GM18907 (cell line): Measurements from ENCODE around the gene OAS2.
A peak's percentile ranks its signal among the peaks of the same experiment; 100 is the strongest.

Source experiments
- ATAC-seq: cut with Tn5 transposase; IDR thresholded peaks from one replicate; pipeline ENCODE4 v1.9.1; 2021; ENCODE audit warnings: mild to moderate bottlenecking, moderate library complexity; ENCODE audit not compliant: unreplicated experiment

Gene OAS2, protein sequence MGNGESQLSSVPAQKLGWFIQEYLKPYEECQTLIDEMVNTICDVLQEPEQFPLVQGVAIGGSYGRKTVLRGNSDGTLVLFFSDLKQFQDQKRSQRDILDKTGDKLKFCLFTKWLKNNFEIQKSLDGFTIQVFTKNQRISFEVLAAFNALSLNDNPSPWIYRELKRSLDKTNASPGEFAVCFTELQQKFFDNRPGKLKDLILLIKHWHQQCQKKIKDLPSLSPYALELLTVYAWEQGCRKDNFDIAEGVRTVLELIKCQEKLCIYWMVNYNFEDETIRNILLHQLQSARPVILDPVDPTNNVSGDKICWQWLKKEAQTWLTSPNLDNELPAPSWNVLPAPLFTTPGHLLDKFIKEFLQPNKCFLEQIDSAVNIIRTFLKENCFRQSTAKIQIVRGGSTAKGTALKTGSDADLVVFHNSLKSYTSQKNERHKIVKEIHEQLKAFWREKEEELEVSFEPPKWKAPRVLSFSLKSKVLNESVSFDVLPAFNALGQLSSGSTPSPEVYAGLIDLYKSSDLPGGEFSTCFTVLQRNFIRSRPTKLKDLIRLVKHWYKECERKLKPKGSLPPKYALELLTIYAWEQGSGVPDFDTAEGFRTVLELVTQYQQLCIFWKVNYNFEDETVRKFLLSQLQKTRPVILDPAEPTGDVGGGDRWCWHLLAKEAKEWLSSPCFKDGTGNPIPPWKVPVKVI

DNA sequence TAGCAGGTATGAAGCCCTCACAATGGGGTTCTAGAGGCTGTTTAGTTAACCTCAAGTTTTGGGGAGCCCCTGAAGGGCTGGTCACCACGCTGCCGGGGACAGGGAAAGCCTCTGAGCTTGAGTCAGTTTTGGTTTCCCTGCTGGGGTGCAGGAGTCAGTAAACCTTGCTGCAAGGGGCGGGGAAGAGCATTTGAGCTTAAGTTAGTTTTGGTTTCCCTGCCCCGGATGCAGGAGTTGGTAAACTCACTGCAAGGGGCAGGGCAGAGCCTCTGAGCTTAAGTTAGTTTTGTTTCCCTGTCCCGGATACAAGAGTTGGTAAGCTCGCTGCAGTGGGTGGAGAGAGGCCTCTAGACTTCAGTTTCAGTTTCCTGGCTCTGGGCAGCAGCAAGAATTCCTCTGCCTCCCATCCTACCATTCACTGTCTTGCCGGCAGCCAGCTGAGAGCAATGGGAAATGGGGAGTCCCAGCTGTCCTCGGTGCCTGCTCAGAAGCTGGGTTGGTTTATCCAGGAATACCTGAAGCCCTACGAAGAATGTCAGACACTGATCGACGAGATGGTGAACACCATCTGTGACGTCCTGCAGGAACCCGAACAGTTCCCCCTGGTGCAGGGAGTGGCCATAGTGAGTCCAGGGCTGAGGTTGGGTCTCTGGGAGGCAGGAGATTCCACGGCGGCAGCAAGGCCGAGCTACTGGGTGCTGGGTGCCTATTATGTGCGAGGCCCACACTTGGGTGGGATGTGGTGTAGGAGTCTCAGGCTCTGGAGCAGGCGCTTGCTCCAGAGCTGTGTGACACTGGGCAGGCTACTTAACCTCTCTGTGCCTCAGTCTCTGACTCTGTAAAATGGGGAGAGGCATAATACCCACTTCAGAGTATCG is at the start of gene OAS2:
OAS2 (plus strand) TSS at position 357 of the 878 bp plus-strand sequence; CDS start at position 447, 90 bp downstream.
- peak; percentile 93 for ATAC-seq

DNA sequence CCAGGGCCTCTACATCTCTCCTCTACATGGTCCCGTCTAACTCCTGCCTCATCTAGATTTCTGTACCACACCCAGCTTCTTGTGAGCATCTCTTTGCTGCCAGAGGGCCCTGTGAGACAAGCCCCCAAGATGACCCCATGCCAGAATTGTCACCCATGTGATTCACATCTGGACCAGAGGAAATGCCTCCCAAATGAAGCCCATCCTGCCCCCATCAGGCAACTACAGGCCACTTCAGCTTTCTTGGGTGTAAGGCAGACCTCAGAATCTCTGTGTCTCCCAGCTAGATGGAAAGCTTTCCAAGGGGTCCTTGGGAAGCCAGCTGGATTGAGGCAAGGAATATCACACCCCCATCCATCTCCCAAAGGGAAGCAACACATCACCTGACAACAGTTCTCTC is 49.3 kb upstream of the OAS2 start:
- no peak for ATAC-seq

DNA sequence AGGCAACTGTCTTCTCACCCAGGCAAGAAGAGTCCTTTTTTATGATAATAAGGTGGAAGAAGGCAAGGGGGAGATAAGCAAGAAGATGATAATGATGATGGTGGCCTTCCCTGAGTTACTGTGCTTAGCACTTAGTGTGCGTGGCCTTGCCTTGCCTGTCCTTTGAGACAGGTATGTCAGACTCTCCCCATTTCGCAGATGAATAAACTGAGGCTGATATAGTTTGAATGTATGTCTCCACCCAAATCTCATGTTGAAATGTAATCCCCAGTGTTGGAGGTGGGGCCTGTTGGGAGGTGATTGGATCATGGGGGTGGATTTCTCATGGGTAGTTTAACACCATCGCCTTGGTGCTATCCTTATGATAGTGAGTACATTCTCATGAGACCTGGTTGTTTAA is 48.6 kb upstream of the OAS2 start:
- ATAC-seq = no peak

DNA sequence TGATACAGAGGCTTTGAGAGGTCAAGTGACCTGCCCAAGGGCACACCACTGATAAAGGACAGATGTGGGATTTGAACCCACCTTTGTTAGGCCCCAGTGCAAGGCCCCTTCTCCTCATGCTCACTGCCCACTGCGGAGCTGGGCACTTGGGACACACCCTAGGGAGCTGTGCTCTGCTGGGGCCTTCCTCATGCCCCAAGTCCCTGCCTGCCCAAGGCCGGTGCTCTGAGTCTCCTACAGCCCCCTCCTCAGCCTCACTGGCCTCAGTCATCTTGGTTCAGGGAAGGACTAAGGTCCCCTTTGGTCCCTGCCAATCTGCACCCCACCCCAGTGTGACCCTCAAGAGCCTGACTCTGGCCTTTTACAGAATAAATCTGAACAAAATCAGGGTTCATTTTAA is 48.0 kb upstream of the OAS2 start:
- no peak for ATAC-seq

DNA sequence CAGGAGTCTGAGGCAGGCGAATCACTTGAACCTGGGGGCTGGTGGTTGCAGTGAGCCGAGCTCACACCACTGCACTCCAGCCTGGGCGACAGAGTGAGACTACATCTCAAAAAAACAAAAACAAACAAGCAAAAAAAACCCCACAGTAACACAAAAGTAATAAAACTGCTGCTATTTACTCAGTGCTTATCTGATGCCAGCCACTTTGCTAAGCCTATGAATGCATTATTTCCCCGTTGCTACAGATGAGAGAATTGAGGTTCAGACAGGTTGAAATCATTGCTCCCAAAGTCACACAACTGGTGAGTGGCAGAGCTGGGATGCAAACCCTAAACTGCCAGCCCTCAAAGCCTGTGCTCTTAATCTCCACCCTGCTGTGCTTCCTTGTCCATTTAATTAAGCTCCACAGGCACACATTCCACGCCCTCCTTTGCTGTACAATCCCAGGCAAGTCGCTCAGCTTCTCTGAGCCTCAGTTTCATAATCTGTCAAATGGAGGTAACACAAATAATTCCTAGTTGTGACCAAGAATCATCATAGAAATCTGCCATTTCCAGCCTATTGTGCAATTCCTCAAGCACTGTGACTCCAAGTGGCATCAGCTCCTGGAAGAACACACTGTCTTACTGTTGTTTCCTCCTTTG is 45.7 kb upstream of the OAS2 start:
- no peak for ATAC-seq

DNA sequence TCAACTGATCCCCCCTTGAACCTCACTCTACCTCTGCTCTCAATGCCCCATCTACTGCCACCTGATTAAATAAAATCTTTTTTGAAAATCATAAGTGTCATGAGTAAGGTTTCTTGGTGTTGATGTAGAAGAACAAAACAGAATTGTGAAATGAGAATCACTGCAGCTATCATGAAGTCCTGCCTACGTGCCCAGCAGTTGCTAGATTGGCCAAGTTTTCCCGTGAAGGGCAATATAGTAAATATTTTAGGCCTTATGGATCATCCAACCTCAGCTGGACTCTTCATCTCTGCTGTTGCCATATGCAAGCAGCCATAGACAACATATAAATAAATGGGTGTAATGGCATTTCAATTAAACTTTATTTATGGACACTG is 45.2 kb upstream of the OAS2 start:
- ATAC-seq = no peak

DNA sequence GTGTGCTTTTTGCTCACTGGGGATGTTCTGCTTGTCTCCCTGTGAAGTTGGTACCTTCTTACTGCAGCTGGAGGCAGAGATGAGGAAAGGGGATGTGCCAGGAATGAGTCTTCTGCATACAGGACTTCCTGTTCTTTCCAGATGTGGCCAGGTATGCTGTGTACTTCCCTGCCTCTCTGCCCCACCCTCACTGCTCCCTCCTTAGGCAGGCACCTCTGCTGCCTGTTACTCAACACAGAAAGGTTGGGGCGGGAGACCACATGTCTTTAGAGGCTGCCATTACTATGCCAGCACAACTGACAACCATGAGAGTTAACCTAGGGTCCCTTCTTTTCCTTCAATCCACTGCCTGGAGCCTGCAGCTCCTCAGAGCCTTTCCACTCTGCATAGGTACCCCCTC is 42.1 kb upstream of the OAS2 start:
- no peak for ATAC-seq

DNA sequence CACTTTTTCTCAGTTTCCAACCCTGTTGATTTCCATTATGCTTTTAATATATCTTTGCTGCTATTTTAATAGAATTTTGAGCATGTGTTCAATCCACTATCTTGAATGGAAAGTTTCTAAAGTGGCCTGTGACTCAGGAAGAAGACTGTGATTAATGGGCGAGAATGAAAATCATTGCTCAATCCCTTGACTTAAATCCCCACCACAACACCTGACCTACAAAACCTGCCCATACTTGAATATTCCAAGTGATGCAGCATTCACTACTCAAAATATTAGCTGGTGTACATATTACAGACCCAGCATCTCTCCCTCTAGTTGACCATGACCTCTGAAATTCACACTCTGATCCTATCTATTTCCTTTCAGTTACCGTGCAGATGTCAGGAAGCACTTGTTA is 41.4 kb upstream of the OAS2 start:
- ATAC-seq = no peak

DNA sequence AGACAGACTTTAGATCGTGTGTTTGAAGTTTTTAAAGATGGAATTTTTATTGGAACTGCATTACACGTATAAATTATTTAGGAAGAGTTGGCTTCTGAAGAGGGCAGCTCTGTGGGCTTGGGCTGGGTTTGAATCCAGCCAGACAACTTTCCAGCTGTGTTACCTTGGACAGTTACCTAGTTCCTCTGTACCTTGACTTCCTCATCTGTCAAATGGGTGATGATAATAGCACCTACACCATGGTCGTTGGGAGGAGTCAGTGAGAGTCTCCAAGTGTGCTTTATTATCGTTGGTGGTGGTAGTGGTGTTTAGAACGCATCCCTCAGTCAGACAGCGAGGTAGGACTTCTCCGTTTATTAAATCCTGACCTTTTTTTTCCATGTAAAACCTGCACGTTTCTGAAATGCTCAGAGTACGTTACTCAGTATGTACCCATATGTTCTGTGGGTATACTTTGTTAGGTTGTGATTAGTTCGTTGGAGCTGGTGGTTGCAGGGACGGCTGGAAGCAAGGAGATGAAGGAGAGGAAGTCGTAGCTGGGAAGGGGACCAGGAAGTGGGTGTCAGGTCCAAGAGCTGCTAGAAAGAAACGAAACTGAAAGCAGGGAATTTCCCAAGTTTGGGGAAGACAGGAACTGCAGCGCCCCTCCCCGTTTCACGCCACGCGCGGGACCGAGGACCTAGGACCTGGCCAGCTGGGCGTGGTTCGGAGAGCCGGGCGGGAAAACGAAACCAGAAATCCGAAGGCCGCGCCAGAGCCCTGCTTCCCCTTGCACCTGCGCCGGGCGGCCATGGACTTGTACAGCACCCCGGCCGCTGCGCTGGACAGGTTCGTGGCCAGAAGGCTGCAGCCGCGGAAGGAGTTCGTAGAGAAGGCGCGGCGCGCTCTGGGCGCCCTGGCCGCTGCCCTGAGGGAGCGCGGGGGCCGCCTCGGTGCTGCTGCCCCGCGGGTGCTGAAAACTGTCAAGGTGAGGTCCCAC is 40.3 kb upstream of the OAS2 start, which contains the start of gene OAS3:
OAS3 (plus strand) TSS at position 734 of the 979 bp plus-strand sequence; CDS start at position 791, 57 bp downstream.
- ATAC-seq = peak; percentile 36

DNA sequence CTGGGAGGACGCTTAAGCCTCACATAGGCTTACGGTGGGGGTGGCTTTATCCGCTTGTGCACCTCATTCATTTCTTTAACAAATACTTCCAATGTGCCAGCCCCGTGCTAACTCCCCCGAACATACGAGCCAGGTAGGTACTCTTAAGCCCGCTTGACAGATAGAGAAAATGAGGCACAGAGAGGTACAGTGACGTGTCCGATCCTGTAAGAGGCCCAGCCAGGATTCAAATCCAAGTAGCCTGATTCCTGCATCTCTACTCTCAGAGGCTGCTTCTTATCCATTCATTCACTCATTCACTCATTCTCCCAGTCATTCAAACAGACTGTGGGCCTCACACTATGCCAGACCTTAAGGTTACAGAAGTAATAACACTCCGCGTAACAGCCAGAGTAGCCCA is 39.6 kb upstream of the OAS2 start:
- ATAC-seq = no peak

DNA sequence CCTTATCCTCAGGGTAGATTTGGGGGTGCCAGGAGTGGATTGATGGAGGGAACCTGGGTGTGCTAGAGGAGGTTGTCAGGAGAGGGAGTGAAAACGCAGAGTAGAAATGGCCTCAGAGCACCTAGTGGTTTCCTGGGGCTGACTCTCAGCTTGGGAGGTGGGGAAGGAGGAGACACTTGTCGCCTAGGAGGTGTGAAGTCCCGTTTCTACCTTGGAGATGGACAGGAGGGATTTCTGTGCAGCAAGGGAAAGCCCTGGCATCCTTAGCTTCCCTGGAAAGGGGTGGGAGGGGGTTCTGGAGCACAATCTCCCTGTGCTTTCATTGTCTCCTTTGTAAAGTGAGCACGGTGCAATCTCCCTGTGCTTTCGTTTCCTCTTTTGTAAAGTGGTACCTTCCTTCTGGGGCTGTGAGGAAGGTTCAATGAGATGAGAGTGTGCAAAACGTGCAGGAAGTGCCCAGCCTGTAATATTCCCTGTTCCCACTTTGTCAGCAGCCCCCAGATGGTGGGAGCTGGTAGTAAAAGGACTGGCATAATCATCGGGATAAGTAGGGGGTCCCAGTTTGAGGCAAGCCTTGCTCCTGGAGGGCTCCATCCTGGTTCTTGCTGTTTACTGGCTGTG is 38.4 kb upstream of the OAS2 start:
- ATAC-seq = peak; percentile 70

DNA sequence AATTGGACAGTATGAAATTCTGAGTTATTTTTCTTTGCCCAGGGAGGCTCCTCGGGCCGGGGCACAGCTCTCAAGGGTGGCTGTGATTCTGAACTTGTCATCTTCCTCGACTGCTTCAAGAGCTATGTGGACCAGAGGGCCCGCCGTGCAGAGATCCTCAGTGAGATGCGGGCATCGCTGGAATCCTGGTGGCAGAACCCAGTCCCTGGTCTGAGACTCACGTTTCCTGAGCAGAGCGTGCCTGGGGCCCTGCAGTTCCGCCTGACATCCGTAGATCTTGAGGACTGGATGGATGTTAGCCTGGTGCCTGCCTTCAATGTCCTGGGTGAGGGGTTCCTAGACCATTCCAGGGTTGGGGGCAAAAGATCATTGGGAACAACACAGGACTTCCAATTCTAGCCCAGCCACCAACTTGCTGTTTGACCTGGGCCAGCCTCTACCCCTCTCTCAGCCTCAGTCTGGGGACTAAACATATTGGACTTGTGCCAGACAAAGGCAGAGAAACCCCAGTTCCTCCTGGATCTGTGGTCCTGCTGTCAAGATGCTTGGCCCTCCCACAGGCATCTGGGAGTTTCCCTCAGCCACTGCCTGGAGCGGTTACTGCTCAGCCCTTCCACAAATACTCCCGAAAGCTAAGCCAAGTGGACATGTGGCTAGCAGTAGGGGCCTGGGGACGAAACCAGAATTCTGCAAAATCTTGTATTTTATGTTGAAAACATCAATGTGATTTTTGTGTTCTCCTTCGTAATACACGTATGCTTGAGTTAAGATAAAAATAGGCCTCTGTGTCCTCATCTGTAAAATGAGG is 36.6 kb upstream of the OAS2 start:
- no peak for ATAC-seq

DNA sequence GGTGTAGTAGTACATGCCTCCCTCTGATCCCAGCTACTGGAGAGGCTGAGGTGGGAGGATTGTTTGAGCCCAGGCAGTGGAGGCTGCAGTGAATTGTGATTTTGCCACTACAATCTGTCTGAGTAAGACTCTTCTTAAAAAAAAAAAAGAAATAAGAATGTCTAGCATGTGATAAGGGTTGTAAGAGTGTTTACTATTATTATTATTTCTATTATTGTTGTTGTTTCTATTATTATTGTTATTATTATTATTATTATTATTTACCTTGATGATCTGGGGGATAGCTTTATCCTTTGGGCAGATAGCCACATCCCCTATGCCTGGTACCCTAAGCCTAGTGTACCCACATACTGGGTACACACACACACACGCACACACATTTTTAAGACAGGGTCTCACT is 35.7 kb upstream of the OAS2 start:
- no peak for ATAC-seq

DNA sequence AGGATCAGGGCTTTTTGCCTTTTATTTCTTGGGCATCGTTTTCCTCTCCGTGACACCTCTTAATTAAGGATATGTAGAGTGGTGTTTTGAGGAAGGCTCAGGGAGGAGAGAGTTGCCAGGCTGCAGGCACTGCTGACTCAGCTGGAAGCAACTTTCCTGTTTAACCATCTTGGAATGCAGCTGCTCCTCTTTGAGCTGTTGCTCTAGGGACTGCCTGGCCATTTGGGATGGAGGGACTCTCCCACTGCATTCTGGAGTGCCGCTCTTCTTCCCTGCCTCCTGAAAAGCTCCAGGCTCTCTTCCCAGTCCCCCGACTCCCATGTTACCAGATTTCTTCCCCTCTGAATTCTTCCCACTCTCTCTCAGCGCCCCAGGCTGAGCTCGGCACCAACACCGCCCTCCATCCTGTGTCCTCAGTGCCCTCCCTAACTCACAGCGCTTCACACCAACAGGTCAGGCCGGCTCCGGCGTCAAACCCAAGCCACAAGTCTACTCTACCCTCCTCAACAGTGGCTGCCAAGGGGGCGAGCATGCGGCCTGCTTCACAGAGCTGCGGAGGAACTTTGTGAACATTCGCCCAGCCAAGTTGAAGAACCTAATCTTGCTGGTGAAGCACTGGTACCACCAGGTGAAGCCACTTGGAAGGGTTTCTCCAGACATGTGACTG is 34.2 kb upstream of the OAS2 start:
- no peak for ATAC-seq

DNA sequence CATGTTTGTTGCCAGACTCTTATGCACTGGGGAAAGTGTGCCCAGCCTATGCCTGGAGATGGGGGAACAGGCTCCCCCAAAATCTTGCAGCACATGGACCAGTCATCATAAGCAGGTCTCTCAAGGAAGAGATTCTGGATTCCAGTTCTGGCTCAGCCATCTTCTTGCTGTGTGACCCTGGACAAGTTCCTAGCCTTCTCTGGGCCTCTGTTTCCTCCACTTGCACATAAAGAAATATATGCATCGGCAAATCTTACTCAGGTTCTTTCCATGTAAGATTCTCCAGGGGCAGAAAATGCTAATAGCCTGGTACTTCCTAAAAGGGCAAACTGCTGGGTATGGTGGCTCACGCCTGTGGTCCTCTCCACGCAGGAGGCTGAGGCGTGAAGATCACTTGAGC is 32.8 kb upstream of the OAS2 start:
- ATAC-seq = no peak

DNA sequence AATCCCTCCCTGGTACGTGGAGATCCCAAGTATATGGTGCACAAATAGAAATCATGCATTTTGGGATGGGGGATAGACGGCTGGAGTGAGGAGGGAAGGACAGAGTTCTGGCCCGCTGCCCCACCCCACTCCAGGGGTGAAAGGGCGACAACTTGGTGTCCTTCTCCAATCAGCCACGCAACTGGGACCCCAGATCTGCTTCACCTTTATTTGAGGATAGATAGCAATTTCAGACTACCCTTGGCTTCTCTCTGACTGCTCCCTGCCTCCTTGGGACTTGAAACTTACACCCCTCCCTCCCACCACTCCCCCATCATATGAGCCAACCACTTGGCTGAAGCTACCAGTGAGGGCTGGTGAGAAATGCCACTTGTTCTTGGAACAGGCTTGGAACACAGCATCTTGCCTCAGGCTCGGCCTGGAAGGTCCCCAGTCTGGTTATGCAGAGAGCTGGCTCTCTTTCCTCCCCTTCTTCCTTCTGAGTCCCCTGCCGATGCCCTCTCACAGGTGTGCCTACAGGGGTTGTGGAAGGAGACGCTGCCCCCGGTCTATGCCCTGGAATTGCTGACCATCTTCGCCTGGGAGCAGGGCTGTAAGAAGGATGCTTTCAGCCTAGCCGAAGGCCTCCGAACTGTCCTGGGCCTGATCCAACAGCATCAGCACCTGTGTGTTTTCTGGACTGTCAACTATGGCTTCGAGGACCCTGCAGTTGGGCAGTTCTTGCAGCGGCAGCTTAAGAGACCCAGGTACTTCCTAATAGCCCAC is 31.9 kb upstream of the OAS2 start:
- no peak for ATAC-seq

DNA sequence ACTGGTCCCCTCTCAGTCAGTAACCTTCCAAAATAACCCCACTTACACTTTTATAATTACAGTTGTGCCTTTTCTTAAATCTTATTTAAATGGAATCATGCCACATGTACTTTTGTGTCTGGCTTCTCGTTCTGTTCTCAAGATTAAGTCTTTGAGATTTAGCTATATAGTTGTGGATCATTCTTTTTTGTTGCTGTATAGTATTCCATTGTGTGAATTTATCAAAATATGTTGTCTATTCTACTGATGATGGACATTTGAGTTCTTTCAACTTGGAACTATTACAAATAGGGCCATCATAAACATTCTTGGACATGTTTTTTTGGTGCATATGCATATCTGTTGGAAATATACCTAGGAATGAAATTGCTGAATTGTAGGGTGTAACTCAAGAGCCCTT is 31.0 kb upstream of the OAS2 start:
- ATAC-seq = no peak
